Osteocyte (in vitro differentiated cells): ENCODE results near the gene WDR91. TPM values are rescaled to one million over a fixed set of nuclear protein-coding genes. Genes with fewer than 3 reads are reported as not detected.
A peak's percentile ranks its signal among the peaks of the same experiment; 100 is the strongest.

ENCODE experiments used
- DNase-seq: peaks from one replicate; pipeline ENCODE4 v3.0.0; 2021; ENCODE audit warnings: mixed read lengths; ENCODE audit not compliant: unreplicated experiment; ENCODE audit errors: extremely low spot score
- H3K27ac Mint-ChIP-seq: one replicate; pipeline ENCODE4 v1.8.0; 2021; ENCODE audit warnings: mild to moderate bottlenecking, mixed read lengths; ENCODE audit not compliant: unreplicated experiment
- H3K27me3 Mint-ChIP-seq: one replicate; pipeline ENCODE4 v1.8.0; 2021; ENCODE audit warnings: mixed read lengths; ENCODE audit not compliant: unreplicated experiment
- H3K36me3 Mint-ChIP-seq: one replicate; pipeline ENCODE4 v1.8.0; 2021; ENCODE audit warnings: mixed read lengths; ENCODE audit not compliant: unreplicated experiment
- H3K4me1 Mint-ChIP-seq: one replicate; pipeline ENCODE4 v1.8.0; 2021; ENCODE audit warnings: mixed read lengths; ENCODE audit not compliant: unreplicated experiment
- H3K4me3 Mint-ChIP-seq: one replicate; pipeline ENCODE4 v1.8.0; 2021; ENCODE audit warnings: mild to moderate bottlenecking, moderate library complexity, mixed read lengths; ENCODE audit not compliant: unreplicated experiment
- H3K9me3 Mint-ChIP-seq: one replicate; pipeline ENCODE4 v1.8.0; 2021; ENCODE audit warnings: mixed read lengths; ENCODE audit not compliant: unreplicated experiment
- CTCF ChIP-seq: fragments of 200-600 bp; sonication (generic); IDR thresholded peaks from 2 replicates; pipeline ENCODE4 v1.5.0; 2021; ENCODE audit warnings: antibody characterized with exemption, mild to moderate bottlenecking, moderate library complexity
- long read RNA-seq: library from polyadenylated mRNA; unstranded; transcript quantifications from one replicate; pipeline ENCODE4 v2.0.0, GENCODE V29; 2021
- total RNA-seq: library from RNA; stranded (reverse); gene quantifications from 2 replicates; pipeline ENCODE4 v1.2.1, GENCODE V29; 2021

Gene WDR91
- 10.8 and 11.1 TPM in 2 replicates for total RNA-seq
- long read RNA-seq, full-length matches to known transcripts: 24 of 39 reads
- long read RNA-seq, partial matches to known transcripts: 12 of 39 reads
- long read RNA-seq, other reads (novel, unspliced or antisense): 3 of 39 reads

- H3K27me3 Mint-ChIP-seq: no peaks in the 10 kb centered on the region
- peak; percentile 98 for DNase-seq
- H3K27ac Mint-ChIP-seq: peak within 1 kb of the TSS; percentile 94
- H3K4me1 Mint-ChIP-seq: peaks cover 7% of the 10 kb centered on the region
- H3K36me3 Mint-ChIP-seq: peaks cover under 1% of the 10 kb centered on the region
- H3K4me3 Mint-ChIP-seq: peak within 1 kb of the TSS; percentile 95
- no peak for TF ChIP-seq CTCF
- H3K9me3 Mint-ChIP-seq: no peaks in the 10 kb centered on the region
Observed at GRCh38 chr7:135211179-135211945, at the start of gene WDR91. TSS of gene WDR91 (minus strand) at chr7:135211526. CDS start at chr7:135211502, 24 bp downstream.

GRCh38 chr7:135260470-135260869 is 49.1 kb upstream of the WDR91 start:
- Mint-ChIP-seq H3K9me3 (no peaks in the 10 kb centered on the region), H3K4me1 (peaks cover 17% of the 10 kb centered on the region), H3K36me3 (no peaks in the 10 kb centered on the region), H3K4me3 (no peak overlapping the region), H3K27me3 (peaks cover 6% of the 10 kb centered on the region), H3K27ac (no peak overlapping the region)
- no peak for DNase-seq
- TF ChIP-seq CTCF: no peak

- peaks cover 5% of the 10 kb centered on the region for H3K27me3 Mint-ChIP-seq
- H3K4me3 Mint-ChIP-seq: no peak overlapping the region
- H3K4me1 Mint-ChIP-seq: peaks cover 20% of the 10 kb centered on the region
- no peak for DNase-seq
- H3K27ac Mint-ChIP-seq: no peak overlapping the region
- no peak for TF ChIP-seq CTCF
- no peaks in the 10 kb centered on the region for H3K9me3 Mint-ChIP-seq
- no peaks in the 10 kb centered on the region for H3K36me3 Mint-ChIP-seq
Observed at GRCh38 chr7:135259702-135260101, 48.4 kb upstream of the WDR91 start.

- Mint-ChIP-seq H3K27ac (no peak overlapping the region), H3K9me3 (no peaks in the 10 kb centered on the region), H3K27me3 (peaks cover 5% of the 10 kb centered on the region), H3K36me3 (no peaks in the 10 kb centered on the region), H3K4me1 (peaks cover 31% of the 10 kb centered on the region), H3K4me3 (no peak overlapping the region)
- TF ChIP-seq CTCF: no peak
- no peak for DNase-seq
Observed at GRCh38 chr7:135258585-135258984, 47.3 kb upstream of the WDR91 start.

GRCh38 chr7:135257790-135258189 is 46.5 kb upstream of the WDR91 start:
- peaks cover 31% of the 10 kb centered on the region for H3K4me1 Mint-ChIP-seq
- no peak for DNase-seq
- no peak overlapping the region for H3K4me3 Mint-ChIP-seq
- H3K27me3 Mint-ChIP-seq: peaks cover 4% of the 10 kb centered on the region
- H3K27ac Mint-ChIP-seq: no peak overlapping the region
- no peak for TF ChIP-seq CTCF
- no peaks in the 10 kb centered on the region for H3K36me3 Mint-ChIP-seq
- H3K9me3 Mint-ChIP-seq: no peaks in the 10 kb centered on the region
